HepG2 (cell line): ENCODE measurements around the gene MAP4K3. TPM values are rescaled to one million over a fixed set of nuclear protein-coding genes. Genes with fewer than 3 reads are reported as not detected.
A peak's percentile ranks its signal among the peaks of the same experiment; 100 is the strongest.

Experiments used
- AHR ChIP-seq: IDR thresholded peaks from 2 replicates; pipeline ENCODE4 v1.6.1; 2018; ENCODE audit warnings: missing genetic modification reagents, missing compliant biosample characterization
- ATF7 ChIP-seq, 2 experiments: fragments of 450-650 bp in 1 of 2; sonication (generic) in 1 of 2; formaldehyde crosslinking in 1 of 2; IDR thresholded peaks; 2 replicates each; pipeline versions ENCODE4 v1.4.0 to v1.6.1; 2016 to 2020; ENCODE audit warnings: antibody characterized with exemption in 1 of 2, mild to moderate bottlenecking in 1 of 2, missing genetic modification reagents in 1 of 2
- EHMT2 ChIP-seq: fragments of 200-600 bp; sonication (generic); IDR thresholded peaks from 2 replicates; pipeline ENCODE4 v1.7.0; 2017; ENCODE audit warnings: antibody characterized with exemption, low read depth, low read length, borderline replicate concordance
- GFI1 ChIP-seq: sonication (generic); formaldehyde crosslinking; IDR thresholded peaks from 2 replicates; pipeline ENCODE4 v1.5.0; 2020; ENCODE audit warnings: missing genetic modification reagents, mild to moderate bottlenecking, borderline replicate concordance
- HCFC1 ChIP-seq: fragments of 150-350 bp; IDR thresholded peaks from 2 replicates; pipeline ENCODE4 v1.6.1; 2014; ENCODE audit warnings: low read depth, low read length
- HNRNPUL1 ChIP-seq: fragments of 200-400 bp; formaldehyde crosslinking; IDR thresholded peaks from 2 replicates; pipeline ENCODE4 v1.6.1; 2017; ENCODE audit warnings: low read depth, mild to moderate bottlenecking, low read length, moderate library complexity
- JUNB ChIP-seq: sonication (generic); formaldehyde crosslinking; IDR thresholded peaks from 2 replicates; pipeline ENCODE4 v1.8.0; 2022; ENCODE audit warnings: missing genetic modification reagents, mild to moderate bottlenecking, borderline replicate concordance
- NAIF1 ChIP-seq: sonication (generic); formaldehyde crosslinking; IDR thresholded peaks from 2 replicates; pipeline ENCODE4 v1.5.0; 2020; ENCODE audit warnings: mild to moderate bottlenecking, missing genetic modification reagents, borderline replicate concordance
- RFX3 ChIP-seq: IDR thresholded peaks from 2 replicates; pipeline ENCODE4 v1.6.1; 2016; ENCODE audit warnings: missing biosample characterization, missing genetic modification reagents
- TBX3 ChIP-seq: fragments of 450-650 bp; IDR thresholded peaks from 2 replicates; pipeline ENCODE4 v1.6.1; 2017; ENCODE audit warnings: antibody characterized with exemption, mild to moderate bottlenecking, inconsistent platforms, borderline replicate concordance
- TRIM24 ChIP-seq: sonication (generic); formaldehyde crosslinking; IDR thresholded peaks from 2 replicates; pipeline ENCODE4 v1.8.0; 2022; ENCODE audit warnings: mild to moderate bottlenecking, missing genetic modification reagents
- XBP1 ChIP-seq: sonication (generic); formaldehyde crosslinking; IDR thresholded peaks from 2 replicates; pipeline ENCODE4 v1.5.0; 2020; ENCODE audit warnings: missing genetic modification reagents
- ZBTB7A ChIP-seq: sonication (generic); formaldehyde crosslinking; IDR thresholded peaks from 2 replicates; pipeline ENCODE4 v1.8.0; 2022; ENCODE audit warnings: mild to moderate bottlenecking, missing genetic modification reagents
- ZKSCAN1 ChIP-seq: fragments of 150-350 bp; IDR thresholded peaks from 2 replicates; pipeline ENCODE4 v1.6.1; 2014; ENCODE audit warnings: low read length
- ZNF329 ChIP-seq: sonication (generic); formaldehyde crosslinking; IDR thresholded peaks from 2 replicates; pipeline ENCODE4 v1.9.0; 2021; ENCODE audit warnings: low read depth, mild to moderate bottlenecking, missing genetic modification reagents
- ZNF558 ChIP-seq: sonication (generic); formaldehyde crosslinking; IDR thresholded peaks from 2 replicates; pipeline ENCODE4 v1.9.0; 2022; ENCODE audit warnings: mild to moderate bottlenecking, missing genetic modification reagents, borderline replicate concordance
- polyA plus RNA-seq, 8 experiments: library from polyadenylated mRNA; depleted of rRNA in 3 of 8; stranded (reverse) in 7 of 8; unstranded in 1 of 8; fragments of >200 nt; fragmentation: Illumina TruSeq in 4 of 8; extraction: Trizol in 4 of 8; gene quantifications; 2 replicates each; pipeline versions ENCODE4 v1.2.1 to v1.2.3, GENCODE V29; 2011 to 2016; ENCODE audit warnings: low read depth in 4 of 8, missing spikeins in 1 of 8, mixed read lengths in 1 of 8; ENCODE audit not compliant: insufficient read depth in 1 of 8
- total RNA-seq, 5 experiments: library from RNA; depleted of rRNA; stranded (reverse); fragments of >200 nt; fragmentation: Illumina TruSeq; extraction: Trizol; gene quantifications; 2 replicates each; pipeline ENCODE4 v1.2.3, GENCODE V29; 2016; ENCODE audit warnings: low read depth in 1 of 5
- TF ChIP-seq, protein P1 (sequence below): sonication (generic); formaldehyde crosslinking; IDR thresholded peaks from 2 replicates; pipeline ENCODE4 v1.8.0; 2022; ENCODE audit warnings: missing genetic modification reagents, mild to moderate bottlenecking, inconsistent platforms, borderline replicate concordance
- TF ChIP-seq, protein P2 (sequence below): sonication (generic); formaldehyde crosslinking; IDR thresholded peaks from 2 replicates; pipeline ENCODE4 v1.4.0; 2020; ENCODE audit warnings: missing genetic modification reagents
- TF ChIP-seq, protein P3 (sequence below): IDR thresholded peaks from 2 replicates; pipeline ENCODE4 v1.6.1; 2016; ENCODE audit warnings: missing compliant biosample characterization, missing genetic modification reagents, borderline replicate concordance
- TF ChIP-seq, protein P4 (sequence below): sonication (generic); formaldehyde crosslinking; IDR thresholded peaks from 2 replicates; pipeline ENCODE4 v1.5.1; 2020; ENCODE audit warnings: mild to moderate bottlenecking, moderate library complexity, missing genetic modification reagents
- TF ChIP-seq, protein P5 (sequence below): sonication (generic); formaldehyde crosslinking; IDR thresholded peaks from 2 replicates; pipeline ENCODE4 v1.4.0; 2020; ENCODE audit warnings: low read depth, mild to moderate bottlenecking, missing genetic modification reagents

The MAP4K3 gene
- total and polyA plus RNA-seq, 2 of the 13 experiments (the other 11 are each of a cell fraction or from before 2014, with no cell fraction given), result 45.9 to 53.2 TPM

DNA sequence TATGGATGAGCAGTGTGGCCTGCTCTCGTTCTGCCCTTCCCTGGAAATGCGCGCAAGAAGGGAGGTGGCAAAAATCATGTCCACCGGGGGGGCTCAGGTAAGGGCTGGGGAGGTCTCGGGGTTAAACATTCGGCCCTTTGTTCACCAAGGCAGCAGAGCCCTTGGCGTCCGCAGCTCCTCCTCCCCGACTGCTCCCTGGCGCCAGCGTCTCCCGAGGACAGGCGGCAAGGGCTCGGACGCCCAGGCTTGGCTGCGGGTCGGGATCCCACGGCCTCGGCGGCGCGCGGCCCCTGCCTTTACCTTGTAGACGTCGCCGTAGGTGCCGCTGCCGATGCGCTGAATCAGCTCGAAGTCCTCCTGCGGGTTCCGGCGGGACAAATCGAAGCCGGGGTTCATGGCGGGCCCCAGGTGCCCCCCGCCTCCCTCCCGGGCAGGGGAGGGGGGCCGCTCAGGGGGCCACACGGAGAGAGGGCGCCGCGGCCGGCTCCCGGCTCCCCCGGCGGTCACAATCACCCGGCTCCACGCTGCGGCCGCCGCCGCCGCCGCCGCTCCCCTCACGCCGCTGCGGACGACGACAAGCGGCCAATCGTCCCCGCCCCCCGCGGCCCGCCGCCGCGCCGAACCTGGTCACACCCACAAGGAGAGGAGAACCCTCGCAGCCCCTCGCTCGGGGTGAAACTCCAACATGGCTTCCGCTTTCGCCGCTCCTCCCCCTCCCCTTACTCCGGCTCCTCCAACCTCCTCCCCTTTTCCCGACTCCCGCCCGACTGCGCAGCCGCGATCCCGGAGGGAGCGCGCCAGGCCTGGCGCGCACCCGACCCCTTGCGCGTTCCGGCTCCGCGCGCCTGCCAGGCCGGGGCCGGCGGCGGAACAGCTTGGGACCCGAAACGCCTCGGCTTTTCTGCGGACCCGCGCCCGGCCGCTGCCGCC lies at the start of gene MAP4K3 (continued):
- TF ChIP-seq ZNF329 (CRISPR knock-in tag) (no peak), NAIF1 (CRISPR knock-in tag) (peak; percentile 79; the same call in 1 of the 2 replicates), ZBTB7A (CRISPR knock-in tag) (peak; percentile 41; the same call in 1 of the 2 replicates), RFX3 (no peak), JUNB (no peak), XBP1 (CRISPR knock-in tag) (no peak), ATF7 (IDR thresholded peaks at IDR 0.05) (no peak), ATF7 (CRISPR knock-in tag; IDR thresholded peaks at IDR 0.05) (no peak), GFI1 (CRISPR knock-in tag) (peak; percentile 87), AHR (CRISPR knock-in tag) (peak; percentile 48; the same call in 1 of the 2 replicates), HNRNPUL1 (no peak), TRIM24 (CRISPR knock-in tag) (no peak), ZNF558 (no peak), ZKSCAN1 (no peak), TBX3 (0 out of 2 replicates have a peak, but pooled peaks have one; percentile 46), EHMT2 (no peak), HCFC1 (no peak)
- TF ChIP-seq, protein P1, sequence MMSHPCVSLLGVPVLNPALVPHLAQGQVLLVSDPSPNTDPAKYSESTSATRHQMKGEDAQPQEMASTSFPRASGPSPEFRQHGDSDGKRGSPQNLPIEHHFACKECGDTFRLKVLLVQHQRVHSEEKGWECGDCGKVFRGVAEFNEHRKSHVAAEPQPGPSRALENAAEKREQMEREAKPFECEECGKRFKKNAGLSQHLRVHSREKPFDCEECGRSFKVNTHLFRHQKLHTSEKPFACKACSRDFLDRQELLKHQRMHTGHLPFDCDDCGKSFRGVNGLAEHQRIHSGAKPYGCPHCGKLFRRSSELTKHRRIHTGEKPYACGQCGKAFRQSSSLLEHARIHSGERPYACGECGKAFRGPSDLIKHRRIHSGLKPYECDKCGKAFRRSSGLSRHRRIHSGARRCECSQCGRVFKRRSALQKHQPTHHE, result no peak
- TF ChIP-seq, protein P2, sequence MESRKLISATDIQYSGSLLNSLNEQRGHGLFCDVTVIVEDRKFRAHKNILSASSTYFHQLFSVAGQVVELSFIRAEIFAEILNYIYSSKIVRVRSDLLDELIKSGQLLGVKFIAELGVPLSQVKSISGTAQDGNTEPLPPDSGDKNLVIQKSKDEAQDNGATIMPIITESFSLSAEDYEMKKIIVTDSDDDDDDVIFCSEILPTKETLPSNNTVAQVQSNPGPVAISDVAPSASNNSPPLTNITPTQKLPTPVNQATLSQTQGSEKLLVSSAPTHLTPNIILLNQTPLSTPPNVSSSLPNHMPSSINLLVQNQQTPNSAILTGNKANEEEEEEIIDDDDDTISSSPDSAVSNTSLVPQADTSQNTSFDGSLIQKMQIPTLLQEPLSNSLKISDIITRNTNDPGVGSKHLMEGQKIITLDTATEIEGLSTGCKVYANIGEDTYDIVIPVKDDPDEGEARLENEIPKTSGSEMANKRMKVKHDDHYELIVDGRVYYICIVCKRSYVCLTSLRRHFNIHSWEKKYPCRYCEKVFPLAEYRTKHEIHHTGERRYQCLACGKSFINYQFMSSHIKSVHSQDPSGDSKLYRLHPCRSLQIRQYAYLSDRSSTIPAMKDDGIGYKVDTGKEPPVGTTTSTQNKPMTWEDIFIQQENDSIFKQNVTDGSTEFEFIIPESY, result 0 out of 2 replicates have a peak, but pooled peaks have one; percentile 11
- TF ChIP-seq, protein P3, sequence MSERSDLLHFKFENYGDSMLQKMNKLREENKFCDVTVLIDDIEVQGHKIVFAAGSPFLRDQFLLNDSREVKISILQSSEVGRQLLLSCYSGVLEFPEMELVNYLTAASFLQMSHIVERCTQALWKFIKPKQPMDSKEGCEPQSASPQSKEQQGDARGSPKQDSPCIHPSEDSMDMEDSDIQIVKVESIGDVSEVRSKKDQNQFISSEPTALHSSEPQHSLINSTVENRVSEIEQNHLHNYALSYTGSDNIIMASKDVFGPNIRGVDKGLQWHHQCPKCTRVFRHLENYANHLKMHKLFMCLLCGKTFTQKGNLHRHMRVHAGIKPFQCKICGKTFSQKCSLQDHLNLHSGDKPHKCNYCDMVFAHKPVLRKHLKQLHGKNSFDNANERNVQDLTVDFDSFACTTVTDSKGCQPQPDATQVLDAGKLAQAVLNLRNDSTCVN, result peak; percentile 84; the same call in 1 of the 2 replicates
- TF ChIP-seq, protein P4, sequence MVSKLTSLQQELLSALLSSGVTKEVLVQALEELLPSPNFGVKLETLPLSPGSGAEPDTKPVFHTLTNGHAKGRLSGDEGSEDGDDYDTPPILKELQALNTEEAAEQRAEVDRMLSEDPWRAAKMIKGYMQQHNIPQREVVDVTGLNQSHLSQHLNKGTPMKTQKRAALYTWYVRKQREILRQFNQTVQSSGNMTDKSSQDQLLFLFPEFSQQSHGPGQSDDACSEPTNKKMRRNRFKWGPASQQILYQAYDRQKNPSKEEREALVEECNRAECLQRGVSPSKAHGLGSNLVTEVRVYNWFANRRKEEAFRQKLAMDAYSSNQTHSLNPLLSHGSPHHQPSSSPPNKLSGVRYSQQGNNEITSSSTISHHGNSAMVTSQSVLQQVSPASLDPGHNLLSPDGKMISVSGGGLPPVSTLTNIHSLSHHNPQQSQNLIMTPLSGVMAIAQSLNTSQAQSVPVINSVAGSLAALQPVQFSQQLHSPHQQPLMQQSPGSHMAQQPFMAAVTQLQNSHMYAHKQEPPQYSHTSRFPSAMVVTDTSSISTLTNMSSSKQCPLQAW (CRISPR knock-in tag), result peak; percentile 73; the same call in 1 of the 2 replicates
- TF ChIP-seq, protein P5, sequence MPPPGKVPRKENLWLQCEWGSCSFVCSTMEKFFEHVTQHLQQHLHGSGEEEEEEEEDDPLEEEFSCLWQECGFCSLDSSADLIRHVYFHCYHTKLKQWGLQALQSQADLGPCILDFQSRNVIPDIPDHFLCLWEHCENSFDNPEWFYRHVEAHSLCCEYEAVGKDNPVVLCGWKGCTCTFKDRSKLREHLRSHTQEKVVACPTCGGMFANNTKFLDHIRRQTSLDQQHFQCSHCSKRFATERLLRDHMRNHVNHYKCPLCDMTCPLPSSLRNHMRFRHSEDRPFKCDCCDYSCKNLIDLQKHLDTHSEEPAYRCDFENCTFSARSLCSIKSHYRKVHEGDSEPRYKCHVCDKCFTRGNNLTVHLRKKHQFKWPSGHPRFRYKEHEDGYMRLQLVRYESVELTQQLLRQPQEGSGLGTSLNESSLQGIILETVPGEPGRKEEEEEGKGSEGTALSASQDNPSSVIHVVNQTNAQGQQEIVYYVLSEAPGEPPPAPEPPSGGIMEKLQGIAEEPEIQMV, result no peak
